IPS-20b (cell line): ENCODE data around the gene FBXL17.
A peak's percentile ranks its signal among the peaks of the same experiment; 100 is the strongest.

Source experiments
- H3K27ac ChIP-seq: one replicate; pipeline ENCODE4 v1.5.1; 2013; ENCODE audit warnings: low read length
- H3K27me3 ChIP-seq: 2 replicates; pipeline ENCODE4 v1.6.1; 2013; ENCODE audit warnings: mild to moderate bottlenecking, low read length, inconsistent platforms; ENCODE audit not compliant: insufficient read depth
- H3K36me3 ChIP-seq: 2 replicates; pipeline ENCODE4 v1.6.1; 2013; ENCODE audit warnings: low read depth, mild to moderate bottlenecking, inconsistent platforms, low read length, moderate library complexity; ENCODE audit not compliant: insufficient read depth
- H3K4me1 ChIP-seq: 2 replicates; pipeline ENCODE4 v1.6.1; 2013; ENCODE audit warnings: mild to moderate bottlenecking, control low read depth, inconsistent platforms, low read length, moderate library complexity; ENCODE audit not compliant: insufficient read depth
- H3K4me3 ChIP-seq: 2 replicates; pipeline ENCODE4 v1.5.1; 2013; ENCODE audit warnings: mild to moderate bottlenecking, low read length, inconsistent platforms
- H3K9ac ChIP-seq: 2 replicates; pipeline ENCODE4 v1.6.1; 2013; ENCODE audit warnings: low read depth, mild to moderate bottlenecking, inconsistent platforms, low read length, moderate library complexity
- H3K9me3 ChIP-seq: 2 replicates; pipeline ENCODE4 v1.6.1; 2013; ENCODE audit warnings: mild to moderate bottlenecking, low read depth, low read length, inconsistent platforms; ENCODE audit not compliant: insufficient read depth

FBXL17 gene

GRCh38 chr5:108101821-108102220, 280.1 kb downstream of the FBXL17 start:
- peaks cover 16% of the 10 kb centered on the region; the same call in 1 of the 2 replicates for H3K4me1 ChIP-seq
- no peaks in the 10 kb centered on the region for H3K27me3 ChIP-seq
- H3K27ac ChIP-seq: no peak overlapping the region
- no peaks in the 10 kb centered on the region for H3K9me3 ChIP-seq
- H3K4me3 ChIP-seq: no peak overlapping the region
- H3K9ac ChIP-seq: no peak overlapping the region
- H3K36me3 ChIP-seq: no peaks in the 10 kb centered on the region

DNA sequence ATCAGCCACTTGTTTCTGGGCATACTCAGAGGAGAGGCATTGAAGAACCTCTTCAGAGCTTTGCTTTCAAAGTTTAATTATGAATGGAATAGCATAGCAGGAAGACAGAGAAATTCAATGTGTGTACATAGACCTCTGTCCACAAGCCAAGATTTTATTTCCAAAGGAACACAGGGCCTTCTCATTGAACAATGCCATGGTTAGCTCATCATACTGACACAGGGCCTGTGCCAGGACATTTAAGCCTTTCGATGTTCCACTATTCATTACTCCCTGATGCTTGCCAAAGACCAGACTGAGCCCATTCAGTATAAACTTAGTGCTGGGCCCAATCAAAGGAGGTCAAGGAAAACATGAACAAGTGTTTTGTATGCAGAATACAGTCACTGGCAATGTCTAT, 280.8 kb downstream of the FBXL17 start:
- H3K4me1 ChIP-seq: peaks cover 16% of the 10 kb centered on the region; the same call in 1 of the 2 replicates
- H3K27me3 ChIP-seq: no peaks in the 10 kb centered on the region
- no peak overlapping the region for H3K9ac ChIP-seq
- H3K9me3 ChIP-seq: no peaks in the 10 kb centered on the region
- no peaks in the 10 kb centered on the region for H3K36me3 ChIP-seq
- no peak overlapping the region for H3K27ac ChIP-seq
- no peak overlapping the region for H3K4me3 ChIP-seq

GRCh38 chr5:108094800-108095199, 287.1 kb downstream of the FBXL17 start:
- H3K27me3 ChIP-seq: no peaks in the 10 kb centered on the region
- H3K4me1 ChIP-seq: peaks cover 18% of the 10 kb centered on the region; the same call in 1 of the 2 replicates
- no peaks in the 10 kb centered on the region for H3K36me3 ChIP-seq
- no peak overlapping the region for H3K27ac ChIP-seq
- H3K4me3 ChIP-seq: no peak overlapping the region
- H3K9me3 ChIP-seq: no peaks in the 10 kb centered on the region
- H3K9ac ChIP-seq: no peak overlapping the region

- H3K9ac ChIP-seq: no peak overlapping the region
- H3K36me3 ChIP-seq: no peaks in the 10 kb centered on the region
- no peak overlapping the region for H3K4me3 ChIP-seq
- H3K27ac ChIP-seq: no peak overlapping the region
- no peaks in the 10 kb centered on the region for H3K27me3 ChIP-seq
- H3K4me1 ChIP-seq: peaks cover 18% of the 10 kb centered on the region; the same call in 1 of the 2 replicates
- no peaks in the 10 kb centered on the region for H3K9me3 ChIP-seq
These were observed 288.7 kb downstream of the FBXL17 start for GRCh38 chr5:108093186-108093585.

- Histone ChIP-seq H3K4me1 (peaks cover 18% of the 10 kb centered on the region; the same call in 1 of the 2 replicates), H3K9ac (no peak overlapping the region), H3K4me3 (no peak overlapping the region), H3K36me3 (no peaks in the 10 kb centered on the region), H3K9me3 (no peaks in the 10 kb centered on the region), H3K27ac (no peak overlapping the region), H3K27me3 (no peaks in the 10 kb centered on the region)
These were observed 291.0 kb downstream of the FBXL17 start for GRCh38 chr5:108090946-108091345.

DNA sequence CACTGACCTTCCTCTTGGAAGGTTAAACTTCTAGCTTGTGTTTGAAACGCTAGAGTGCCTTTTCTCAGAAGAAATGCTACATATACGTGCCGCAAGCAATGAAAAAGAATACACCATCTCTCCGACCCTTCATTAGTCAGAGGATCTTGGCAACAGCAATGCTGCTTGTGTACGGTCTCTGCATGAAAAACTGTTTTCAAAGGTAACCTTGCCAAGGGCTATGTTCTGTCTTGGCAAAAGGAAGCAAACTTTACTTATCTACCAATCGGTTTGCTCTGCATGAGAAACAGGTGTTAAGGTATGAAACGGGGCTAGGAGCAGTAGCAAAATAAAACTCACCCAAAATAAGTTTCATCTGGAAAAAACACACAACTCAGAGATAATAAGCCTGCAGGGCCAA, 297.8 kb downstream of the FBXL17 start:
- no peak overlapping the region for H3K27ac ChIP-seq
- no peak overlapping the region for H3K9ac ChIP-seq
- no peaks in the 10 kb centered on the region for H3K9me3 ChIP-seq
- H3K4me3 ChIP-seq: no peak overlapping the region
- no peaks in the 10 kb centered on the region for H3K27me3 ChIP-seq
- peaks cover 25% of the 10 kb centered on the region for H3K4me1 ChIP-seq
- H3K36me3 ChIP-seq: no peaks in the 10 kb centered on the region

- H3K4me1 ChIP-seq: peaks cover 33% of the 10 kb centered on the region
- no peak overlapping the region for H3K4me3 ChIP-seq
- H3K36me3 ChIP-seq: no peaks in the 10 kb centered on the region
- no peak overlapping the region for H3K27ac ChIP-seq
- no peak overlapping the region for H3K9ac ChIP-seq
- H3K27me3 ChIP-seq: no peaks in the 10 kb centered on the region
- no peaks in the 10 kb centered on the region for H3K9me3 ChIP-seq
These were observed 298.7 kb downstream of the FBXL17 start for GRCh38 chr5:108083232-108083631.

- Histone ChIP-seq H3K4me3 (no peak overlapping the region), H3K27me3 (no peaks in the 10 kb centered on the region), H3K9ac (no peak overlapping the region), H3K4me1 (peaks cover 46% of the 10 kb centered on the region), H3K36me3 (no peaks in the 10 kb centered on the region), H3K27ac (no peak overlapping the region), H3K9me3 (no peaks in the 10 kb centered on the region)
These were observed 300.2 kb downstream of the FBXL17 start for GRCh38 chr5:108081707-108082106.

GRCh38 chr5:108079753-108080152, 302.1 kb downstream of the FBXL17 start:
- Histone ChIP-seq H3K27ac (no peak overlapping the region), H3K9ac (peak overlapping the region; percentile 33; the same call in 1 of the 2 replicates), H3K4me1 (peaks cover 56% of the 10 kb centered on the region), H3K4me3 (peak overlapping the region; percentile 36; the same call in 1 of the 2 replicates), H3K9me3 (no peaks in the 10 kb centered on the region), H3K36me3 (no peaks in the 10 kb centered on the region), H3K27me3 (no peaks in the 10 kb centered on the region)

DNA sequence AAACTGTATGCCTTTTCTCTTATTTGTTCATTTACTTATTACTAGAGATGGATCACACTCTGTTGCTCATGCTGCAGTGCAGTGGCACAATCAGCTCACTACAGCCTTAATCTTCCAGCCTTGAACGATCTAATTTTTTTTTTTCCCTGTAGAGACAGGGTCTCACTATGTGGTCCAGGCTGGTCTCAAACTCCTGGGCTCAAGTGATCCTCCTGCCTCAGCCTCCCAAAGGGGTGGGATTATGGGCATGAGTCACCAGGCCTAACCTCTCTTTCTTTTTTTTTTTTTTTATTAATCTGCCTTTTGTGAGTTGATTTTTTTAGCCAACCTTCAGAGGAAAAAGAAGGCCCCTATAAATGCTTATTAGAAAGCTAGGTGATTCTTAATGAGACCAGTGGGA, 303.0 kb downstream of the FBXL17 start:
- Histone ChIP-seq H3K27me3 (no peaks in the 10 kb centered on the region), H3K9ac (no peak overlapping the region), H3K4me1 (peaks cover 56% of the 10 kb centered on the region), H3K4me3 (peak overlapping the region; percentile 44; the same call in 1 of the 2 replicates), H3K36me3 (no peaks in the 10 kb centered on the region), H3K9me3 (no peaks in the 10 kb centered on the region; the same call in 1 of the 2 replicates), H3K27ac (no peak overlapping the region)

DNA sequence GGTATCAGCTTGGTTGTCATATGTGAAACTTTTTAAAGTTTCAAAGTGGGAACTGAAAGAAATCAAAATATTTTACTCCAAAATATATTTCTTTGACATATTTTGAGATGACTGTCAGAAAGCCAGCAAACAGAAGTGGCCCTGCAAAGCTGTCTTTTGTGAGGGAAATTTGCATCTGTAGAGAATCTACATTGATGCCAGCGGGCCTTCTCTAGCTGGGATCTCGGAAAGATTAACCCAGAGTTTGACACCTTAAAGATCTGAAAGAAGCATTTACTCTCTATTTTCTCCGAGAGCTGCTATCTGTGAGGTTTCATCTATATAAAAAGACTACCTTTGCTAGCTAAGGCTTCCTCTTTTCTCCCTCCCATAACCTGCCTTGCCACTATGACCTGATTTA, 303.6 kb downstream of the FBXL17 start:
- Histone ChIP-seq H3K9ac (no peak overlapping the region), H3K27ac (no peak overlapping the region), H3K36me3 (no peaks in the 10 kb centered on the region), H3K9me3 (no peaks in the 10 kb centered on the region; the same call in 1 of the 2 replicates), H3K4me1 (peaks cover 51% of the 10 kb centered on the region), H3K4me3 (peak overlapping the region; percentile 44), H3K27me3 (no peaks in the 10 kb centered on the region)

DNA sequence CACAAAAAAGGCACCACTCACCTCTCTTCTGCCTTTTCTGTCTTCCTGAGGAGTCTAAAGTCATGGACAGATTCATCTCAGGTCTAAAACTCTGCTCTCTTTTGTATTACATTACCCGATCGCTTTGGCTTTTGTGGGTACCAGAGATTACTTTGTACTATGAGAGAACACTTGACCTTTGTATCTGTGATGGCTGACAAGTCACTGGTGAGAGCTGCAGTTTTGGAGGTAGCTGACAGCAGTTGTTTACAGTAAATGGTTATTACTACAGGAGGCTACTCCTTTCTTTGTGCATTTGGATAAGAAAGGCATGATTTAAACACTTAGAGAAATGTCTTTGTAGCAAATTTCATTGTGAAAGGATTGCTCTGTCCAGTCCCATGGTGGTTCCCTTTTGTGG, 307.3 kb downstream of the FBXL17 start:
- Histone ChIP-seq H3K27me3 (no peaks in the 10 kb centered on the region), H3K4me1 (peaks cover 40% of the 10 kb centered on the region), H3K27ac (no peak overlapping the region), H3K4me3 (no peak overlapping the region), H3K9me3 (no peaks in the 10 kb centered on the region; the same call in 1 of the 2 replicates), H3K9ac (no peak overlapping the region), H3K36me3 (no peaks in the 10 kb centered on the region)
